Measurements from ENCODE around the gene LBP. TPM values are rescaled to one million over a fixed set of nuclear protein-coding genes. Genes with fewer than 3 reads are reported as not detected.

LBP gene, protein sequence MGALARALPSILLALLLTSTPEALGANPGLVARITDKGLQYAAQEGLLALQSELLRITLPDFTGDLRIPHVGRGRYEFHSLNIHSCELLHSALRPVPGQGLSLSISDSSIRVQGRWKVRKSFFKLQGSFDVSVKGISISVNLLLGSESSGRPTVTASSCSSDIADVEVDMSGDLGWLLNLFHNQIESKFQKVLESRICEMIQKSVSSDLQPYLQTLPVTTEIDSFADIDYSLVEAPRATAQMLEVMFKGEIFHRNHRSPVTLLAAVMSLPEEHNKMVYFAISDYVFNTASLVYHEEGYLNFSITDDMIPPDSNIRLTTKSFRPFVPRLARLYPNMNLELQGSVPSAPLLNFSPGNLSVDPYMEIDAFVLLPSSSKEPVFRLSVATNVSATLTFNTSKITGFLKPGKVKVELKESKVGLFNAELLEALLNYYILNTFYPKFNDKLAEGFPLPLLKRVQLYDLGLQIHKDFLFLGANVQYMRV
- total RNA-seq: 1 to 10 TPM in 3 of 4 donors, under 1 TPM in 1; 0.45 to 3.4 (median 2.3) TPM

GRCh38 chr20:38346247-38346651 lies at the start of gene LBP:
LBP (plus strand) TSS chr20:38346482; CDS start chr20:38346517, 35 bp downstream.
- no peak within 1 kb of the TSS for H3K4me3 ChIP-seq (replicated peaks in 1 of 3)
- H3K27me3 ChIP-seq: no peaks in the 10 kb centered on the region
- H3K4me1 ChIP-seq: no peaks in the 10 kb centered on the region
- no peaks in the 10 kb centered on the region for H3K36me3 ChIP-seq
- DNase-seq: no peak
- intact Hi-C loops (cut with DNase I): no loop called here
- no peaks in the 10 kb centered on the region for H3K9me3 ChIP-seq
- peak within 1 kb of the TSS in 1 of 3 donors; percentile 17 for H3K27ac ChIP-seq
- 81 to 87% methylated on average over 3 to 8 of the region's 8 CpGs for WGBS, 2 donors
- TF ChIP-seq, protein P1, sequence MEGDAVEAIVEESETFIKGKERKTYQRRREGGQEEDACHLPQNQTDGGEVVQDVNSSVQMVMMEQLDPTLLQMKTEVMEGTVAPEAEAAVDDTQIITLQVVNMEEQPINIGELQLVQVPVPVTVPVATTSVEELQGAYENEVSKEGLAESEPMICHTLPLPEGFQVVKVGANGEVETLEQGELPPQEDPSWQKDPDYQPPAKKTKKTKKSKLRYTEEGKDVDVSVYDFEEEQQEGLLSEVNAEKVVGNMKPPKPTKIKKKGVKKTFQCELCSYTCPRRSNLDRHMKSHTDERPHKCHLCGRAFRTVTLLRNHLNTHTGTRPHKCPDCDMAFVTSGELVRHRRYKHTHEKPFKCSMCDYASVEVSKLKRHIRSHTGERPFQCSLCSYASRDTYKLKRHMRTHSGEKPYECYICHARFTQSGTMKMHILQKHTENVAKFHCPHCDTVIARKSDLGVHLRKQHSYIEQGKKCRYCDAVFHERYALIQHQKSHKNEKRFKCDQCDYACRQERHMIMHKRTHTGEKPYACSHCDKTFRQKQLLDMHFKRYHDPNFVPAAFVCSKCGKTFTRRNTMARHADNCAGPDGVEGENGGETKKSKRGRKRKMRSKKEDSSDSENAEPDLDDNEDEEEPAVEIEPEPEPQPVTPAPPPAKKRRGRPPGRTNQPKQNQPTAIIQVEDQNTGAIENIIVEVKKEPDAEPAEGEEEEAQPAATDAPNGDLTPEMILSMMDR (IDR thresholded peaks at IDR 0.05): no peak
- no peak for TF ChIP-seq POLR2A (IDR thresholded peaks at IDR 0.05)

- 92 to 93% methylated on average over 7 of the region's 7 CpGs for WGBS, 2 donors
- Histone ChIP-seq H3K4me3 (replicated peaks in 1 of 3) (no peak overlapping the region), H3K9me3 (no peaks in the 10 kb centered on the region), H3K27ac (peak overlapping the region in 2 of 3 donors; percentile 31 to 58), H3K4me1 (peaks cover 0 to 11% of the 10 kb centered on the region in 2 donors), H3K27me3 (peaks cover 4% of the 10 kb centered on the region), H3K36me3 (no peaks in the 10 kb centered on the region)
- intact Hi-C loops (cut with DNase I): no loop called here
- no peak for DNase-seq
- TF ChIP-seq, protein P1 (IDR thresholded peaks at IDR 0.05): no peak
- no peak for TF ChIP-seq POLR2A (IDR thresholded peaks at IDR 0.05)
Measured at GRCh38 chr20:38297916-38298674, 48.2 kb upstream of the LBP start.

GRCh38 chr20:38298768-38299288 lies 47.5 kb upstream of the LBP start:
- Histone ChIP-seq H3K9me3 (no peaks in the 10 kb centered on the region), H3K27ac (peak overlapping the region; percentile 31 to 58 (median 47)), H3K36me3 (no peaks in the 10 kb centered on the region), H3K4me3 (replicated peaks in 1 of 3) (no peak overlapping the region), H3K27me3 (peaks cover 4% of the 10 kb centered on the region), H3K4me1 (peaks cover 0 to 11% of the 10 kb centered on the region in 2 donors)
- TF ChIP-seq POLR2A (IDR thresholded peaks at IDR 0.05): no peak
- TF ChIP-seq, protein P1 (IDR thresholded peaks at IDR 0.05): no peak
- intact Hi-C loops (cut with DNase I): no loop called here
- DNase-seq: peak; percentile 50 to 60
- 27 to 44% methylated on average over 10 to 12 of the region's 13 CpGs for WGBS, 2 donors

GRCh38 chr20:38299963-38300362 lies 46.3 kb upstream of the LBP start:
- Histone ChIP-seq H3K4me3 (replicated peaks in 1 of 3) (no peak overlapping the region), H3K27me3 (peaks cover 4% of the 10 kb centered on the region), H3K9me3 (no peaks in the 10 kb centered on the region), H3K4me1 (peaks cover 0 to 11% of the 10 kb centered on the region in 2 donors), H3K36me3 (no peaks in the 10 kb centered on the region), H3K27ac (no peak overlapping the region)
- 47 to 51% methylated on average over 4 to 6 of the region's 6 CpGs for WGBS, 2 donors
- TF ChIP-seq, protein P1 (IDR thresholded peaks at IDR 0.05): no peak
- no peak for TF ChIP-seq POLR2A (IDR thresholded peaks at IDR 0.05)
- DNase-seq: peak in 1 of 2 donors; percentile 13
- intact Hi-C loops (cut with DNase I): no loop called here
